Fibroblast of pulmonary artery (primary cell): ENCODE measurements around the gene TOP1.
"Not testable (repeated sequence)": the region's sequence is repeated elsewhere in the genome, so short reads cannot be mapped to it uniquely, and the experiment has no call there.

Experiments
- DNase-seq: peaks from one replicate; pipeline ENCODE4 v3.0.0-alpha.2; 2010; ENCODE audit warnings: low read depth
- H3K4me3 ChIP-seq: replicated peaks from 2 replicates; pipeline ENCODE4 v1.5.1; 2011; ENCODE audit warnings: low read depth, mild to moderate bottlenecking, control low read depth, low read length, moderate library complexity
- CTCF ChIP-seq: IDR thresholded peaks from 2 replicates; pipeline ENCODE4 v1.5.1; 2011; ENCODE audit warnings: mild to moderate bottlenecking, control low read depth, low read length, inconsistent platforms; ENCODE audit errors: missing control alignments

The TOP1 gene

GRCh38 chr20:40996326-40996725, 32.3 kb upstream of the TOP1 start:
- H3K4me3 ChIP-seq: no peak overlapping the region
- no peak for TF ChIP-seq CTCF
- DNase-seq: no peak

DNA sequence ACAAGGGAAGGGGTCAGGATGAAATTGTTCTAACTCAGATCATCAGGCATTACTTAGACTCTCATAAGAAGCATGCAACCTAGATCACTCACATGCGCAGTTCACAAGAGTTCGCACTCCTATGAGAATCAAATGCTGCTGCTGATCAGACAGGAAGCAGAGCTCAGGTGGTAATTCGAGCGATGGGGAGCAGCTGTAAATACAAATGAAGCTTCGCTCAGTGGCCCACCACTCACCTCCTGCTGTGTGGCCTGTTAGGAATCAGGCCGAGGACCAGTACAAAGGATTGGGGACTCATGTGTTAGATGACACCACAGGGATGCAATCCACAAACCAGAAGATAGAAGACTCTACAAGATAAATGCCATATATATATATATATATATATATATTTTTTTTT, 31.5 kb upstream of the TOP1 start:
- no peak for TF ChIP-seq CTCF
- no peak overlapping the region for H3K4me3 ChIP-seq
- DNase-seq: no peak

DNA sequence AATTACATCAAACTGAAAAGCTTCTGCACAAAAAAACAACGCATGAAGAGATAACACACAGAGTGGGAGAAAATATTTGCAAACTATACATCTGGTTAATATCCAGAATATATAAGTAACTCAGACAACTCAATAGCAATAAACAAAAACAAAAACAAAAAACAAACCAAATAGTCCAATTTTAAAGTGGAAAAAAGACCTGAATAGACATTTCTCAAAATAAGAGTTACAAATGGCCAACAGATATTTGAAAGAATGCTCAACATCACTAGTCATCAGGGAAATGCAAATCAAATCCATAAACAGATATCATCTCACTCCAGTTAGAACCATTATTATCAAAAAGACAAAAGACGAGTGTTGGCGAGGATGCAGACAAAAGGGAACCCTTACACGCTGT, 28.8 kb upstream of the TOP1 start:
- no peak for TF ChIP-seq CTCF
- H3K4me3 ChIP-seq: no peak overlapping the region

DNA sequence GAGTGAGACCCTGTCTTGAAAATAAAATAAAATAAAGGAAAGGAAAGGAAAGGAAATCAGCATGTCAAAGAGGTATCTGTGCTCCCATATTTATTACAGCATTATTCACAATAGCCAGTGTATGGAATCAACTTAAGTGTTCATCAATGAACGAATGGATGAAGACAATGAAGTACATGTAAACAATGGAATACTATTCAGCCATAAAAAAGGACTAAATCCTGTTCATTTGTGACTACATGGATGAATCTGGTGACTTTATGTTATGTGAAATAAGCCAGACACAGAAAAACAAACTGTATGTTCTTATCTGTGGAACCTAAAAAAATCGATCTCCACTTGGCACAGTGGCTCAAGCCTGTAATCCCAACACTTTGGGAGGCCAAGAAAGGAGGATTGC, 28.0 kb upstream of the TOP1 start:
- DNase-seq: no peak
- H3K4me3 ChIP-seq: no peak overlapping the region
- no peak for TF ChIP-seq CTCF

More for the DNA sequence above, 28.8 kb upstream of the TOP1 start:
- no peak for DNase-seq

- H3K4me3 ChIP-seq: no peak overlapping the region
- TF ChIP-seq CTCF: no peak
- DNase-seq: peak; percentile 52
Observed at GRCh38 chr20:41001497-41001896, 27.1 kb upstream of the TOP1 start.

- no peak for TF ChIP-seq CTCF
- H3K4me3 ChIP-seq: peak overlapping the region; percentile 34
- DNase-seq: no peak
Observed at GRCh38 chr20:41002842-41003142, 25.8 kb upstream of the TOP1 start.

- H3K4me3 ChIP-seq: peak overlapping the region; percentile 34
- TF ChIP-seq CTCF: no peak
- peak; percentile 97 for DNase-seq
Observed at GRCh38 chr20:41003143-41003935, 25.3 kb upstream of the TOP1 start.

DNA sequence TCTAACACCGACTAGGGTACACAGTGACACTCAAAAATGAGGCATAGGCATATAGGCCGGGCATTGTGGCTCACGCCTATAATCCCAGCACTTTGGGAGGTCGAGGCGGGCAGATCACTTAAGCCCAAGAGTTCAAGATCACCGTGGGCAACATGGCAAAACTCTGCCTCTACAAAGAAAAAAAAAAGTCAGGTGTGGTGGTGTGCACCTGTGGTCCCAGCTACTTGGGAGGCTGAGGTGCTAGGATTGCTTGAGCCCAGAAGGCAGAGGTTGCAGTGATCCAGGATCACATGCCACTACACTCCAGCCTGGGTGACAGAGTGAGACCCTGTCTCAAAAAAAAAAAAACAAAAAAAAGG, 24.7 kb upstream of the TOP1 start:
- peak overlapping the region; percentile 34 for H3K4me3 ChIP-seq
- not testable (repeated sequence) for DNase-seq
